MM.1S (cell line): Measurements from ENCODE around the gene NUMBL.

Source experiments
- DNase-seq: peaks from one replicate; pipeline ENCODE4 v3.0.0-alpha.2; 2015
- H2AFZ ChIP-seq: fragments of 300-600 bp; sonication (generic); 2 replicates; pipeline ENCODE4 v1.6.0; 2016; ENCODE audit warnings: antibody characterized with exemption, low read length
- H3F3A ChIP-seq: fragments of 300-600 bp; sonication (generic); 2 replicates; pipeline ENCODE4 v1.6.1; 2016; ENCODE audit warnings: mild to moderate bottlenecking, antibody characterized with exemption, low read length, moderate library complexity, mixed read lengths; ENCODE audit not compliant: insufficient read depth
- H3K27ac ChIP-seq: fragments of 300-600 bp; sonication (generic); 2 replicates; pipeline ENCODE4 v1.5.1; 2016; ENCODE audit warnings: mild to moderate bottlenecking, low read length
- H3K27me3 ChIP-seq: fragments of 300-600 bp; sonication (generic); replicated peaks from 2 replicates; pipeline ENCODE4 v1.6.0; 2016; ENCODE audit warnings: low read length; ENCODE audit not compliant: insufficient read depth
- H3K36me3 ChIP-seq: fragments of 300-600 bp; sonication (generic); replicated peaks from 2 replicates; pipeline ENCODE4 v1.6.1; 2016; ENCODE audit warnings: mild to moderate bottlenecking, low read length, mixed read lengths; ENCODE audit not compliant: insufficient read depth
- H3K4me1 ChIP-seq: fragments of 300-600 bp; sonication (generic); 2 replicates; pipeline ENCODE4 v1.6.1; 2016; ENCODE audit warnings: low read length, mixed read lengths
- H3K4me2 ChIP-seq: fragments of 300-600 bp; sonication (generic); 2 replicates; pipeline ENCODE4 v1.6.0; 2016; ENCODE audit warnings: low read depth, low read length
- H3K4me3 ChIP-seq: fragments of 300-600 bp; sonication (generic); 2 replicates; pipeline ENCODE4 v1.5.1; 2016; ENCODE audit warnings: low read length, mixed read lengths
- H3K79me2 ChIP-seq: fragments of 300-600 bp; sonication (generic); 2 replicates; pipeline ENCODE4 v1.6.1; 2016; ENCODE audit warnings: mixed run types, low read length, mixed read lengths
- H3K9ac ChIP-seq: fragments of 300-600 bp; sonication (generic); 2 replicates; pipeline ENCODE4 v1.6.1; 2016; ENCODE audit warnings: low read length, mixed read lengths
- H3K9me2 ChIP-seq: fragments of 300-600 bp; sonication (generic); replicated peaks from 2 replicates; pipeline ENCODE4 v1.6.1; 2016; ENCODE audit warnings: mild to moderate bottlenecking, low read length, mixed read lengths; ENCODE audit not compliant: insufficient read depth
- H3K9me3 ChIP-seq: fragments of 300-600 bp; sonication (generic); replicated peaks from 2 replicates; pipeline ENCODE4 v1.6.1; 2016; ENCODE audit warnings: mild to moderate bottlenecking, low read length, mixed read lengths; ENCODE audit not compliant: insufficient read depth
- H4K20me1 ChIP-seq: fragments of 300-600 bp; sonication (generic); 2 replicates; pipeline ENCODE4 v1.6.1; 2016; ENCODE audit warnings: mild to moderate bottlenecking, low read length, moderate library complexity, mixed read lengths; ENCODE audit not compliant: insufficient read depth
- EZH2 ChIP-seq: fragments of 300-600 bp; sonication (generic); optimal IDR thresholded peaks from 2 replicates; pipeline ENCODE3; 2017; ENCODE audit warnings: low read depth, mild to moderate bottlenecking, antibody characterized with exemption, low read length, mixed read lengths
- EZH2phosphoT487 ChIP-seq: fragments of 300-600 bp; sonication (generic); IDR thresholded peaks from 2 replicates; pipeline ENCODE4 v1.6.1; 2018; ENCODE audit warnings: antibody characterized with exemption, low read length
- TF ChIP-seq, protein P1 (sequence below): fragments of 300-600 bp; sonication (generic); IDR thresholded peaks from 2 replicates; pipeline ENCODE4 v1.5.1; 2016; ENCODE audit warnings: antibody characterized with exemption, low read length, mixed read lengths

Gene NUMBL

DNA sequence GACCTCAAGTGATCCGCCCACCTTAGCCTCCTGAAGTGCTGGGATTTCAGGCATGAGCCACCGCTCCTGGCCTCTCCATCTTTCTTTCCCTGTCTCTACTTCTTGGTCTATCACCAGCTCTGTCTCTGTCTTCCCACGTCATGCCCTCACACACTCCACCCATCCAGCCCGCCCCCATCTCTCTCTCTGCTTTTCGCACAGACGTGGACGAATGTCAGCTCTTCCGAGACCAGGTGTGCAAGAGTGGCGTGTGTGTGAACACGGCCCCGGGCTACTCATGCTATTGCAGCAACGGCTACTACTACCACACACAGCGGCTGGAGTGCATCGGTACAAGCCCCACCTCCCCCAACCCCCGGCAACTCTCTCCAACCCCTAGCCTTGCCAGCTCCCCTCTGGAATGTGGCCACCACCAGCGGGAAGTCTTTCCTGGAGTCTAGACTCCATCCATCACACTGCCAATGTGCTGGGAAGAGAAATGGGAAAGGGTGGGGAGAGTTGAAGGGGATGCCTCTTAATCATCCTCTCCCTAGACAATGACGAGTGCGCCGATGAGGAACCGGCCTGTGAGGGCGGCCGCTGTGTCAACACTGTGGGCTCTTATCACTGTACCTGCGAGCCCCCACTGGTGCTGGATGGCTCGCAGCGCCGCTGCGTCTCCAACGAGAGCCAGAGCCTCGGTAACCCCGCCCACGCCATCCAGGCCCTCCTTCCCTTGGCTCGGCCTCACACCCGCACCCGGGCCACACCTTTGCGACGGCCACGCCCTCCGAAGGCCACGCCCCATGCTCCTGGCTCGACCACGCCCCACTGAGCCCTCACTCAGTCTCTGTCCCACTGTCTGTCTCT, 66.8 kb downstream of the NUMBL start:
- TF ChIP-seq EZH2: no peak
- TF ChIP-seq, protein P1, sequence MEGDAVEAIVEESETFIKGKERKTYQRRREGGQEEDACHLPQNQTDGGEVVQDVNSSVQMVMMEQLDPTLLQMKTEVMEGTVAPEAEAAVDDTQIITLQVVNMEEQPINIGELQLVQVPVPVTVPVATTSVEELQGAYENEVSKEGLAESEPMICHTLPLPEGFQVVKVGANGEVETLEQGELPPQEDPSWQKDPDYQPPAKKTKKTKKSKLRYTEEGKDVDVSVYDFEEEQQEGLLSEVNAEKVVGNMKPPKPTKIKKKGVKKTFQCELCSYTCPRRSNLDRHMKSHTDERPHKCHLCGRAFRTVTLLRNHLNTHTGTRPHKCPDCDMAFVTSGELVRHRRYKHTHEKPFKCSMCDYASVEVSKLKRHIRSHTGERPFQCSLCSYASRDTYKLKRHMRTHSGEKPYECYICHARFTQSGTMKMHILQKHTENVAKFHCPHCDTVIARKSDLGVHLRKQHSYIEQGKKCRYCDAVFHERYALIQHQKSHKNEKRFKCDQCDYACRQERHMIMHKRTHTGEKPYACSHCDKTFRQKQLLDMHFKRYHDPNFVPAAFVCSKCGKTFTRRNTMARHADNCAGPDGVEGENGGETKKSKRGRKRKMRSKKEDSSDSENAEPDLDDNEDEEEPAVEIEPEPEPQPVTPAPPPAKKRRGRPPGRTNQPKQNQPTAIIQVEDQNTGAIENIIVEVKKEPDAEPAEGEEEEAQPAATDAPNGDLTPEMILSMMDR: no peak
- DNase-seq: no peak
- no peak overlapping the region for H3K4me2 ChIP-seq

DNA sequence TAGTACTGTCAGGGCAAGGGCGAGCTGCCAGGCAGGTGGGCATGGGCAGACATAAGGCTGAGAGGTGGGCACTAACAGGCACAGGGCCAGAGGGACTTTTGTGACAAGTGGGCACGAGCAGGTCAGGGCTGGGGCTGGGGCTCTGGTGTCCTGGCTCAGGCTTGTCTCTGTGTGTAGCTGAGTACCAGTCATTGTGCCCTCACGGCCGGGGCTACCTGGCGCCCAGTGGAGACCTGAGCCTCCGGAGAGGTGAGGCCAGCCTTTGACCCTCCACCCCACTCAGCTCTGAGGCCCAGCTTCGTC, 67.7 kb downstream of the NUMBL start:
- no peaks in the 10 kb centered on the region for H3K36me3 ChIP-seq
- H2AFZ ChIP-seq: no peak overlapping the region
- H3K9ac ChIP-seq: no peak overlapping the region
- no peak for DNase-seq
- no peaks in the 10 kb centered on the region for H3K4me1 ChIP-seq
- no peaks in the 10 kb centered on the region for H3K9me3 ChIP-seq
- H3K79me2 ChIP-seq: no peaks in the 10 kb centered on the region
- no peaks in the 10 kb centered on the region for H3K9me2 ChIP-seq
- TF ChIP-seq, protein P1: no peak
- TF ChIP-seq EZH2 (no peak), EZH2phosphoT487 (no peak)
- H4K20me1 ChIP-seq: no peaks in the 10 kb centered on the region
- no peaks in the 10 kb centered on the region for H3K27me3 ChIP-seq
- no peak overlapping the region for H3K4me3 ChIP-seq
- no peaks in the 10 kb centered on the region for H3F3A ChIP-seq
- no peak overlapping the region for H3K4me2 ChIP-seq
- H3K27ac ChIP-seq: no peak overlapping the region

More for the DNA sequence above, 66.8 kb downstream of the NUMBL start:
- Histone ChIP-seq H3K27ac (no peak overlapping the region), H4K20me1 (no peaks in the 10 kb centered on the region), H2AFZ (no peak overlapping the region), H3K4me3 (no peak overlapping the region), H3F3A (no peaks in the 10 kb centered on the region), H3K27me3 (no peaks in the 10 kb centered on the region), H3K9me3 (no peaks in the 10 kb centered on the region), H3K4me1 (no peaks in the 10 kb centered on the region), H3K36me3 (no peaks in the 10 kb centered on the region), H3K9me2 (no peaks in the 10 kb centered on the region), H3K79me2 (no peaks in the 10 kb centered on the region), H3K9ac (no peak overlapping the region)

DNA sequence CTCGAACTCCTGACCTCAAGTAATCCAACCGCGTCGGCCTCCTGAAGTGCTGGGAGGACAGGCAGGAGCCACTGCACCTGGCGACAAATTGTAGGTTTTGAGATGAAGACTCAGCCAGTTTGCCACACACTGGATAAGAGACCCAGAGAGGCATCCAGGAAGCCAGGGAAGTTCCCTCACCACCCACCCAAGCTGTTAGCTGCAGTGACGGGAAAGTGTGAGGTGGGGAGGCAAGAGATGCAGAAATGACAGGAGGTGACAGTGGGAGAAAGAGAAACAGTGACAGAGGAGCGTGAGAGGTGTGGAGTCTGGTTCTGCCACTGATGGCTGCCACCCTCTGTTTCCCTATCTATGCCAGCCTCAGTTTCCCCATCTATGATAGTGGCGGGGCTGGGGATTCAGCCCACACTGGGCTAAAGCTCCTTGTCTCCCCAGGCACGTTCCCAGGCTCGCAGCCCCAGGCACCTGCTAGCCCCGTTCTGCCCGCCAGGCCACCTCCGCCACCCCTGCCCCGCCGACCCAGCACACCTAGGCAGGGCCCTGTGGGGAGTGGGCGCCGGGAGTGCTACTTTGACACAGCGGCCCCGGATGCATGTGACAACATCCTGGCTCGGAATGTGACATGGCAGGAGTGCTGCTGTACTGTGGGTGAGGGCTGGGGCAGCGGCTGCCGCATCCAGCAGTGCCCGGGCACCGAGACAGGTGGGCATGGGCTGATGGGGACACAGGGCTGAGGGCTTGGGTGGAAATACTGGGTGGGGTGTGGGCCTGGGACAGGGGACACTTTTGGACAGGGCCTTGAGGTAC, 68.3 kb downstream of the NUMBL start:
- Histone ChIP-seq H3K4me1 (no peaks in the 10 kb centered on the region), H3K36me3 (no peaks in the 10 kb centered on the region), H4K20me1 (no peaks in the 10 kb centered on the region), H3F3A (no peaks in the 10 kb centered on the region), H3K4me2 (no peak overlapping the region), H3K9me3 (no peaks in the 10 kb centered on the region), H3K79me2 (no peaks in the 10 kb centered on the region), H3K9me2 (no peaks in the 10 kb centered on the region), H2AFZ (no peak overlapping the region), H3K27ac (no peak overlapping the region), H3K9ac (no peak overlapping the region), H3K4me3 (no peak overlapping the region), H3K27me3 (no peaks in the 10 kb centered on the region)
- no peak for TF ChIP-seq EZH2
- TF ChIP-seq EZH2phosphoT487: no peak
- TF ChIP-seq, protein P1: no peak
- DNase-seq: no peak
